Progenitor cell of endocrine pancreas (in vitro differentiated cells): Measurements from ENCODE around the gene JPH4. TPM values are rescaled to one million over a fixed set of nuclear protein-coding genes. Genes with fewer than 3 reads are reported as not detected.

Experiments
- DNase-seq: peaks from one replicate; pipeline ENCODE4 v3.0.0; 2021; ENCODE audit warnings: low spot score; ENCODE audit not compliant: unreplicated experiment
- H3K27ac Mint-ChIP-seq: 2 replicates; pipeline ENCODE4 v1.8.0; 2021; ENCODE audit warnings: mild to moderate bottlenecking, moderate library complexity, mixed read lengths
- H3K27me3 Mint-ChIP-seq: 2 replicates; pipeline ENCODE4 v1.8.0; 2021; ENCODE audit warnings: mixed read lengths
- H3K36me3 Mint-ChIP-seq: 2 replicates; pipeline ENCODE4 v1.8.0; 2022; ENCODE audit warnings: mixed read lengths; ENCODE audit not compliant: insufficient read depth
- H3K4me1 Mint-ChIP-seq: 2 replicates; pipeline ENCODE4 v1.8.0; 2021; ENCODE audit warnings: low read depth, mixed read lengths
- H3K4me3 Mint-ChIP-seq: 2 replicates; pipeline ENCODE4 v1.8.0; 2021; ENCODE audit warnings: low read depth, mild to moderate bottlenecking, moderate library complexity, mixed read lengths
- H3K9me3 Mint-ChIP-seq: 2 replicates; pipeline ENCODE4 v1.8.0; 2021; ENCODE audit warnings: low read depth, mixed read lengths
- total RNA-seq: library from RNA; stranded (reverse); gene quantifications from 2 replicates; pipeline ENCODE4 v1.2.1, GENCODE V29; 2021
- TF ChIP-seq, protein P1 (sequence below): fragments of 200-600 bp; sonication (generic); IDR thresholded peaks from one replicate; pipeline ENCODE4 v1.5.0; 2021; ENCODE audit warnings: antibody characterized with exemption, mild to moderate bottlenecking; ENCODE audit not compliant: unreplicated experiment

JPH4 gene
- total RNA-seq, 1 donor from 2014 or later = not detected

DNA sequence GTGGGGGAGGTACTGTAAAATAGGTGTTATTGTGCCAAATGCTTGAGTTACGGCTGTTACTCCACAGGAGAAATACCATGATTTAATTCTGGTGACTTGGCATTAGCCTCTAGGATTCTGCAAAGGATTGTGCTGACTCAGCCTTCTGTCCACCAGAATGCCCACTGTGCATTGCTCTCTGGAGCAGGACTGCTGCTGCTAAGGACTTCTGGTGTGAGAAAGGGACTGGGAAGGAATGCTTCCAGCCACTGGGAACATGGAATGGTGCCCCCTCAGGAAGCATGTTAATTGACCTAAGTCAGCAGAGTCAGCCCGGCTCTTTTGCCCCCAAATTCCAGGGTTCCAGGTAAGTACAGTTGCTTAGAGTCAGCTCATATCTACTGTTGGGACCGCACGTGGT, 59.9 kb downstream of the JPH4 start:
- Mint-ChIP-seq H3K36me3 (peaks cover 4% of the 10 kb centered on the region), H3K27me3 (no peaks in the 10 kb centered on the region), H3K9me3 (no peaks in the 10 kb centered on the region), H3K4me3 (no peak overlapping the region), H3K4me1 (no peaks in the 10 kb centered on the region), H3K27ac (no peak overlapping the region)
- DNase-seq = no peak
- TF ChIP-seq, protein P1, sequence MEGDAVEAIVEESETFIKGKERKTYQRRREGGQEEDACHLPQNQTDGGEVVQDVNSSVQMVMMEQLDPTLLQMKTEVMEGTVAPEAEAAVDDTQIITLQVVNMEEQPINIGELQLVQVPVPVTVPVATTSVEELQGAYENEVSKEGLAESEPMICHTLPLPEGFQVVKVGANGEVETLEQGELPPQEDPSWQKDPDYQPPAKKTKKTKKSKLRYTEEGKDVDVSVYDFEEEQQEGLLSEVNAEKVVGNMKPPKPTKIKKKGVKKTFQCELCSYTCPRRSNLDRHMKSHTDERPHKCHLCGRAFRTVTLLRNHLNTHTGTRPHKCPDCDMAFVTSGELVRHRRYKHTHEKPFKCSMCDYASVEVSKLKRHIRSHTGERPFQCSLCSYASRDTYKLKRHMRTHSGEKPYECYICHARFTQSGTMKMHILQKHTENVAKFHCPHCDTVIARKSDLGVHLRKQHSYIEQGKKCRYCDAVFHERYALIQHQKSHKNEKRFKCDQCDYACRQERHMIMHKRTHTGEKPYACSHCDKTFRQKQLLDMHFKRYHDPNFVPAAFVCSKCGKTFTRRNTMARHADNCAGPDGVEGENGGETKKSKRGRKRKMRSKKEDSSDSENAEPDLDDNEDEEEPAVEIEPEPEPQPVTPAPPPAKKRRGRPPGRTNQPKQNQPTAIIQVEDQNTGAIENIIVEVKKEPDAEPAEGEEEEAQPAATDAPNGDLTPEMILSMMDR = no peak

Other genes with a start within 250 kb of the JPH4 start
- 26.2 and 29.3 TPM in 2 replicates for gene SLC22A17, start 225.9 kb downstream of the JPH4 start, total RNA-seq
- 66.8 and 69.6 TPM in 2 replicates for gene EFS, start 213.6 kb downstream of the JPH4 start, total RNA-seq
- not detected in 2 replicates for gene IL25, start 206.0 kb downstream of the JPH4 start, total RNA-seq
- gene CMTM5, start 201.7 kb downstream of the JPH4 start, total RNA-seq = not detected in 2 replicates
- gene MYH6, start 170.5 kb downstream of the JPH4 start, total RNA-seq = 0.04 and 0.07 TPM in 2 replicates
- gene MYH7, start 143.1 kb downstream of the JPH4 start, total RNA-seq = not detected in 2 replicates
- 45.6 and 48.6 TPM in 2 replicates for gene NGDN, start 109.1 kb downstream of the JPH4 start, total RNA-seq
- 13.6 and 16.4 TPM in 2 replicates for gene ZFHX2, start 27.0 kb downstream of the JPH4 start, total RNA-seq
- gene THTPA, start 22.5 kb downstream of the JPH4 start, total RNA-seq = 17.3 and 20.6 TPM in 2 replicates
- gene AP1G2, start 11.0 kb downstream of the JPH4 start, total RNA-seq = 262 and 268 TPM in 2 replicates
- 0.77 and 0.89 TPM in 2 replicates for gene DHRS2, start 57.6 kb upstream of the JPH4 start, total RNA-seq